ENCODE data around the gene ARHGEF40. TPM values are rescaled to one million over a fixed set of nuclear protein-coding genes. Genes with fewer than 3 reads are reported as not detected.
A peak's percentile ranks its signal among the peaks of the same experiment; 100 is the strongest.

The ARHGEF40 gene
- total RNA-seq, 2 experiments from 2014 or later, result 0.21 TPM; not detected in 1

- DNase-seq, result peak; percentile 93
- Mint-ChIP-seq H3K36me3 (no peaks in the 10 kb centered on the region), H3K9me3 (no peaks in the 10 kb centered on the region), H3K4me3 (peak overlapping the region; percentile 96), H3K27ac (peak overlapping the region; percentile 90), H3K27me3 (no peaks in the 10 kb centered on the region), H3K4me1 (peaks cover 34% of the 10 kb centered on the region)
Observed at GRCh38 chr14:21103710-21104447, 33.8 kb downstream of the ARHGEF40 start.

- Mint-ChIP-seq H3K4me1 (peaks cover 29% of the 10 kb centered on the region), H3K27me3 (no peaks in the 10 kb centered on the region), H3K9me3 (no peaks in the 10 kb centered on the region), H3K27ac (peak overlapping the region; percentile 90), H3K4me3 (peak overlapping the region; percentile 96), H3K36me3 (no peaks in the 10 kb centered on the region)
- DNase-seq, result peak; percentile 64
Observed at GRCh38 chr14:21104448-21105060, 34.5 kb downstream of the ARHGEF40 start.

- Mint-ChIP-seq H3K9me3 (no peaks in the 10 kb centered on the region), H3K27ac (no peak overlapping the region), H3K36me3 (no peaks in the 10 kb centered on the region), H3K4me1 (peaks cover 27% of the 10 kb centered on the region), H3K4me3 (peak overlapping the region; percentile 96), H3K27me3 (no peaks in the 10 kb centered on the region)
- no peak for DNase-seq
Observed at GRCh38 chr14:21105095-21105494, 35.0 kb downstream of the ARHGEF40 start.

- Mint-ChIP-seq H3K4me3 (no peak overlapping the region), H3K9me3 (no peaks in the 10 kb centered on the region), H3K27me3 (no peaks in the 10 kb centered on the region), H3K27ac (no peak overlapping the region), H3K36me3 (no peaks in the 10 kb centered on the region), H3K4me1 (peaks cover 27% of the 10 kb centered on the region)
- no peak for DNase-seq
Observed at GRCh38 chr14:21106176-21106497, 36.0 kb downstream of the ARHGEF40 start.

- no peak overlapping the region for H3K4me3 Mint-ChIP-seq
- no peaks in the 10 kb centered on the region for H3K36me3 Mint-ChIP-seq
- H3K9me3 Mint-ChIP-seq, result no peaks in the 10 kb centered on the region
- no peaks in the 10 kb centered on the region for H3K27me3 Mint-ChIP-seq
- DNase-seq, result peak; percentile 76
- no peak overlapping the region for H3K27ac Mint-ChIP-seq
- H3K4me1 Mint-ChIP-seq, result peaks cover 24% of the 10 kb centered on the region
Observed at GRCh38 chr14:21106498-21107282, 36.6 kb downstream of the ARHGEF40 start.

- no peak for DNase-seq
- Mint-ChIP-seq H3K36me3 (no peaks in the 10 kb centered on the region), H3K4me3 (no peak overlapping the region), H3K9me3 (no peaks in the 10 kb centered on the region), H3K27me3 (no peaks in the 10 kb centered on the region), H3K27ac (no peak overlapping the region), H3K4me1 (peaks cover 18% of the 10 kb centered on the region)
Observed at GRCh38 chr14:21107283-21107800, 37.2 kb downstream of the ARHGEF40 start.

GRCh38 chr14:21108791-21109190, 38.7 kb downstream of the ARHGEF40 start:
- Mint-ChIP-seq H3K36me3 (no peaks in the 10 kb centered on the region), H3K27me3 (no peaks in the 10 kb centered on the region), H3K4me1 (peaks cover 13% of the 10 kb centered on the region), H3K9me3 (no peaks in the 10 kb centered on the region), H3K27ac (no peak overlapping the region), H3K4me3 (no peak overlapping the region)
- DNase-seq, result no peak

- Mint-ChIP-seq H3K36me3 (no peaks in the 10 kb centered on the region), H3K4me3 (no peak overlapping the region), H3K27me3 (no peaks in the 10 kb centered on the region), H3K9me3 (no peaks in the 10 kb centered on the region), H3K4me1 (peaks cover 10% of the 10 kb centered on the region), H3K27ac (no peak overlapping the region)
- DNase-seq, result no peak
Observed at GRCh38 chr14:21109377-21110138, 39.5 kb downstream of the ARHGEF40 start.

GRCh38 chr14:21112255-21112654, 42.2 kb downstream of the ARHGEF40 start:
- DNase-seq, result no peak
- no peaks in the 10 kb centered on the region for H3K9me3 Mint-ChIP-seq
- H3K4me3 Mint-ChIP-seq, result no peak overlapping the region
- no peaks in the 10 kb centered on the region for H3K27me3 Mint-ChIP-seq
- no peak overlapping the region for H3K27ac Mint-ChIP-seq
- H3K36me3 Mint-ChIP-seq, result no peaks in the 10 kb centered on the region
- no peaks in the 10 kb centered on the region for H3K4me1 Mint-ChIP-seq

- Mint-ChIP-seq H3K27me3 (peaks cover 1% of the 10 kb centered on the region), H3K4me1 (no peaks in the 10 kb centered on the region), H3K4me3 (no peak overlapping the region), H3K36me3 (no peaks in the 10 kb centered on the region), H3K27ac (no peak overlapping the region), H3K9me3 (no peaks in the 10 kb centered on the region)
- DNase-seq, result no peak
Observed at GRCh38 chr14:21113369-21113768, 43.3 kb downstream of the ARHGEF40 start.

GRCh38 chr14:21118933-21119332, 48.8 kb downstream of the ARHGEF40 start:
- Mint-ChIP-seq H3K27me3 (peaks cover 8% of the 10 kb centered on the region), H3K4me3 (no peak overlapping the region), H3K36me3 (no peaks in the 10 kb centered on the region), H3K4me1 (no peaks in the 10 kb centered on the region), H3K9me3 (no peaks in the 10 kb centered on the region), H3K27ac (no peak overlapping the region)
- DNase-seq, result no peak

- H3K27ac Mint-ChIP-seq, result no peak overlapping the region
- DNase-seq, result no peak
- no peaks in the 10 kb centered on the region for H3K36me3 Mint-ChIP-seq
- no peak overlapping the region for H3K4me3 Mint-ChIP-seq
- H3K4me1 Mint-ChIP-seq, result no peaks in the 10 kb centered on the region
- peaks cover 4% of the 10 kb centered on the region for H3K9me3 Mint-ChIP-seq
- H3K27me3 Mint-ChIP-seq, result peaks cover 11% of the 10 kb centered on the region
Observed at GRCh38 chr14:21120686-21121085, 50.6 kb downstream of the ARHGEF40 start.

- Mint-ChIP-seq H3K4me1 (no peaks in the 10 kb centered on the region), H3K27ac (no peak overlapping the region), H3K9me3 (peaks cover 4% of the 10 kb centered on the region), H3K4me3 (no peak overlapping the region), H3K36me3 (no peaks in the 10 kb centered on the region), H3K27me3 (peaks cover 11% of the 10 kb centered on the region)
- DNase-seq, result no peak
Observed at GRCh38 chr14:21121122-21121521, 51.0 kb downstream of the ARHGEF40 start.

GRCh38 chr14:21123429-21123828, 53.3 kb downstream of the ARHGEF40 start:
- no peak for DNase-seq
- no peaks in the 10 kb centered on the region for H3K36me3 Mint-ChIP-seq
- no peak overlapping the region for H3K4me3 Mint-ChIP-seq
- peaks cover 4% of the 10 kb centered on the region for H3K9me3 Mint-ChIP-seq
- H3K27ac Mint-ChIP-seq, result no peak overlapping the region
- peaks cover 15% of the 10 kb centered on the region for H3K27me3 Mint-ChIP-seq
- no peaks in the 10 kb centered on the region for H3K4me1 Mint-ChIP-seq

GRCh38 chr14:21133901-21134300, 63.8 kb downstream of the ARHGEF40 start:
- H3K27ac Mint-ChIP-seq, result no peak overlapping the region
- H3K4me1 Mint-ChIP-seq, result no peaks in the 10 kb centered on the region
- H3K36me3 Mint-ChIP-seq, result no peaks in the 10 kb centered on the region
- H3K9me3 Mint-ChIP-seq, result peaks cover 2% of the 10 kb centered on the region
- no peak overlapping the region for H3K4me3 Mint-ChIP-seq
- no peaks in the 10 kb centered on the region for H3K27me3 Mint-ChIP-seq
- DNase-seq, result no peak
